IMR-90 (cell line): ENCODE data around the gene CDH12. TPM values are rescaled to one million over a fixed set of nuclear protein-coding genes. Genes with fewer than 3 reads are reported as not detected.

Source experiments
- ATAC-seq: fragments of 200-7000 bp; cut with Tn5 transposase; 2 replicates; pipeline ENCODE4 v1.9.1; 2020; ENCODE audit warnings: low read depth, mild to moderate bottlenecking, moderate library complexity
- BruUV-seq: library from RNA; stranded (reverse); fragments of 400-500 nt; replicated peaks from 2 replicates; lab custom pipeline; 2021; lab: Mats Ljungman, UMichigan
- CTCF ChIA-PET: fragments of 300-600 bp; formaldehyde crosslinking; extraction: SDS; loops from one replicate; lab custom pipeline; 2021; ENCODE audit warnings: antibody characterized with exemption; lab: Yijun Ruan, JAX
- POLR2A ChIA-PET: fragments of 300-600 bp; sonication (Branson Sonifier 250); formaldehyde crosslinking; loops from one replicate; lab custom pipeline; 2022; ENCODE audit warnings: antibody characterized with exemption; ENCODE audit not compliant: unreplicated experiment; lab: Charles Lee
- DNase-seq: peaks from one replicate; pipeline ENCODE4 v3.0.0; 2013
- H2AFZ ChIP-seq: replicated peaks from 2 replicates; pipeline ENCODE3; 2013; ENCODE audit warnings: low read length, mild to moderate bottlenecking; ENCODE audit not compliant: poor library complexity
- H2AK5ac ChIP-seq: 2 replicates; pipeline ENCODE4 v1.6.1; 2013; ENCODE audit warnings: low read depth, low read length, inconsistent platforms
- H2AK9ac ChIP-seq: replicated peaks from 2 replicates; pipeline ENCODE3; 2013; ENCODE audit warnings: mild to moderate bottlenecking, low read depth, low read length, moderate library complexity; ENCODE audit not compliant: poor library complexity
- H2BK120ac ChIP-seq: 2 replicates; pipeline ENCODE4 v1.6.1; 2013; ENCODE audit warnings: low read depth, low read length, inconsistent platforms
- H2BK15ac ChIP-seq: 3 replicates; pipeline ENCODE4 v1.6.1; 2013; ENCODE audit warnings: low read depth, low read length, inconsistent platforms
- H2BK20ac ChIP-seq: 2 replicates; pipeline ENCODE4 v1.6.1; 2013; ENCODE audit warnings: low read depth, mild to moderate bottlenecking, inconsistent platforms, low read length, moderate library complexity
- H2BK5ac ChIP-seq: 2 replicates; pipeline ENCODE4 v1.6.1; 2013; ENCODE audit warnings: mild to moderate bottlenecking, low read depth, low read length, inconsistent platforms; ENCODE audit not compliant: poor library complexity, severe bottlenecking
- H3K14ac ChIP-seq: replicated peaks from 2 replicates; pipeline ENCODE4 v1.6.1; 2013; ENCODE audit warnings: low read depth, low read length, inconsistent platforms
- H3K18ac ChIP-seq: 2 replicates; pipeline ENCODE4 v1.6.1; 2013; ENCODE audit warnings: low read depth, low read length, control low read depth
- H3K23ac ChIP-seq: 2 replicates; pipeline ENCODE4 v1.6.1; 2013; ENCODE audit warnings: low read depth, low read length, inconsistent platforms
- H3K27ac ChIP-seq: 2 replicates; pipeline ENCODE4 v1.5.1; 2013; ENCODE audit warnings: mild to moderate bottlenecking, control low read depth, low read length; ENCODE audit not compliant: insufficient read depth
- H3K27me3 ChIP-seq: 2 replicates; pipeline ENCODE4 v1.6.1; 2013; ENCODE audit warnings: low read length; ENCODE audit not compliant: control insufficient read depth, insufficient read depth
- H3K36me3 ChIP-seq: 2 replicates; pipeline ENCODE4 v1.6.1; 2013; ENCODE audit warnings: low read length, mixed read lengths; ENCODE audit not compliant: control insufficient read depth, insufficient read depth
- H3K4ac ChIP-seq: 2 replicates; pipeline ENCODE4 v1.6.1; 2013; ENCODE audit warnings: low read depth, low read length, inconsistent platforms
- H3K4me1 ChIP-seq: 2 replicates; pipeline ENCODE4 v1.6.1; 2013; ENCODE audit warnings: low read length, mixed read lengths; ENCODE audit not compliant: control insufficient read depth, insufficient read depth
- H3K4me2 ChIP-seq: 2 replicates; pipeline ENCODE4 v1.6.1; 2013; ENCODE audit warnings: low read depth, mild to moderate bottlenecking, control low read depth, low read length, moderate library complexity
- H3K4me3 ChIP-seq: 2 replicates; pipeline ENCODE4 v1.5.1; 2013; ENCODE audit warnings: low read depth, mild to moderate bottlenecking, control low read depth, low read length, moderate library complexity; ENCODE audit not compliant: insufficient read depth
- H3K56ac ChIP-seq: 2 replicates; pipeline ENCODE4 v1.6.1; 2013; ENCODE audit warnings: low read length, inconsistent platforms; ENCODE audit not compliant: insufficient read depth; ENCODE audit errors: extremely low read depth
- H3K79me1 ChIP-seq, 2 experiments: 2 replicates each; pipeline ENCODE4 v1.6.1; 2013; ENCODE audit warnings: low read length in 2 of 2, inconsistent platforms in 1 of 2, low read depth in 1 of 2
- H3K9ac ChIP-seq: 2 replicates; pipeline ENCODE4 v1.6.1; 2013; ENCODE audit warnings: low read depth, low read length, control low read depth
- H3K9me1 ChIP-seq: 2 replicates; pipeline ENCODE4 v1.6.1; 2013; ENCODE audit warnings: low read length, inconsistent platforms; ENCODE audit not compliant: insufficient read depth
- H3K9me3 ChIP-seq: 2 replicates; pipeline ENCODE4 v1.6.1; 2013; ENCODE audit warnings: low read length; ENCODE audit not compliant: control insufficient read depth, insufficient read depth
- H4K20me1 ChIP-seq: 2 replicates; pipeline ENCODE4 v1.6.1; 2013; ENCODE audit warnings: low read length, inconsistent platforms; ENCODE audit not compliant: insufficient read depth
- H4K5ac ChIP-seq: 2 replicates; pipeline ENCODE4 v1.6.1; 2013; ENCODE audit warnings: mild to moderate bottlenecking, low read depth, low read length, control low read depth
- H4K8ac ChIP-seq, 2 experiments: 2 replicates each; pipeline ENCODE4 v1.6.1; 2013; ENCODE audit warnings: low read depth in 2 of 2, low read length in 2 of 2, control low read depth in 1 of 2, inconsistent platforms in 1 of 2
- H4K91ac ChIP-seq: 2 replicates; pipeline ENCODE4 v1.6.1; 2013; ENCODE audit warnings: low read depth, low read length, inconsistent platforms; ENCODE audit not compliant: insufficient read depth
- BHLHE40 ChIP-seq: fragments of 150-350 bp; IDR thresholded peaks from 2 replicates; pipeline ENCODE4 v1.6.1; 2016; ENCODE audit warnings: mild to moderate bottlenecking, low read depth, low read length
- CEBPB ChIP-seq: IDR thresholded peaks from 2 replicates; pipeline ENCODE4 v1.6.1; 2012; ENCODE audit warnings: low read depth, low read length, improper control_type of control experiment
- CHD1 ChIP-seq: IDR thresholded peaks from 2 replicates; pipeline ENCODE4 v1.6.1; 2012; ENCODE audit warnings: low read depth, low read length, improper control_type of control experiment
- FOS ChIP-seq: fragments of 150-350 bp; IDR thresholded peaks from 2 replicates; pipeline ENCODE4 v1.6.1; 2016; ENCODE audit warnings: low read depth, low read length
- MAFK ChIP-seq: IDR thresholded peaks from 2 replicates; pipeline ENCODE4 v1.6.1; 2012; ENCODE audit warnings: low read depth, low read length, improper control_type of control experiment
- MAZ ChIP-seq: IDR thresholded peaks from 2 replicates; pipeline ENCODE4 v1.6.1; 2012; ENCODE audit warnings: low read depth, mild to moderate bottlenecking, low read length, improper control_type of control experiment, moderate library complexity, borderline replicate concordance
- MXI1 ChIP-seq: IDR thresholded peaks from 2 replicates; pipeline ENCODE4 v1.6.1; 2012; ENCODE audit warnings: low read depth, mild to moderate bottlenecking, low read length, moderate library complexity, borderline replicate concordance
- NFE2L2 ChIP-seq: fragments of 150-350 bp; IDR thresholded peaks from 2 replicates; pipeline ENCODE4 v1.6.1; 2016; ENCODE audit warnings: low read depth, mild to moderate bottlenecking, low read length
- POLR2A ChIP-seq: IDR thresholded peaks from 2 replicates; pipeline ENCODE4 v1.6.1; 2012; ENCODE audit warnings: mild to moderate bottlenecking, low read depth, low read length
- RAD21 ChIP-seq: IDR thresholded peaks from 2 replicates; pipeline ENCODE4 v1.6.1; 2012; ENCODE audit warnings: low read length, improper control_type of control experiment
- RCOR1 ChIP-seq: IDR thresholded peaks from 2 replicates; pipeline ENCODE4 v1.6.1; 2012; ENCODE audit warnings: mild to moderate bottlenecking, low read length, improper control_type of control experiment; ENCODE audit not compliant: insufficient replicate concordance
- RFX5 ChIP-seq: IDR thresholded peaks from 2 replicates; pipeline ENCODE4 v1.8.0; 2012; ENCODE audit warnings: low read depth, mild to moderate bottlenecking, low read length, moderate library complexity
- SMC3 ChIP-seq: fragments of 150-350 bp; IDR thresholded peaks from 2 replicates; pipeline ENCODE4 v1.6.1; 2016; ENCODE audit warnings: low read depth, mild to moderate bottlenecking, antibody characterized with exemption, low read length, moderate library complexity
- WGBS, 2 experiments: methylation state at CpG; one replicate each; pipeline versions ENCODE4 v1.1.5 to v1.1.7; 2013; ENCODE audit warnings: missing lambda C conversion rate in 2 of 2; ENCODE audit not compliant: insufficient read length in 1 of 2; ENCODE audit errors: extremely low coverage in 2 of 2; 5-methylcytosine and 5-hydroxymethylcytosine counted together
- dilution Hi-C: fragments of 300-500 bp; cut with HindIII; formaldehyde crosslinking; loops from one replicate; pipeline ENCODE4 v1.14.3; 2018; ENCODE audit warnings: low sequenced_read_pairs; ENCODE audit not compliant: unreplicated experiment
- in situ Hi-C: fragments of 300-500 bp; cut with MboI; formaldehyde crosslinking; loops from 3 replicates; pipeline ENCODE4 v1.14.3; 2019; ENCODE audit warnings: low sequenced_read_pairs, inconsistent platforms, mixed read lengths
- intact Hi-C: fragments of 100-400 bp; cut with micrococcal nuclease; formaldehyde crosslinking; loops from 2 replicates; pipeline ENCODE4 v1.10.0; 2022
- polyA plus RNA-seq, 3 experiments: library from polyadenylated mRNA; depleted of rRNA; stranded (reverse); fragments of >200 nt; gene quantifications; 2 replicates each; pipeline ENCODE4 v1.2.3, GENCODE V29; 2012; ENCODE audit warnings: low replicate concordance in 1 of 3
- total RNA-seq: library from RNA; depleted of rRNA; stranded (reverse); fragments of >200 nt; gene quantifications from 2 replicates; pipeline ENCODE4 v1.2.3, GENCODE V29; 2012
- TF ChIP-seq, protein P1 (sequence below): fragments of 150-350 bp; IDR thresholded peaks from 2 replicates; pipeline ENCODE4 v1.6.1; 2017; ENCODE audit warnings: mild to moderate bottlenecking, antibody characterized with exemption, low read length, low read depth
- TF ChIP-seq, protein P2 (sequence below): fragments of 150-350 bp; IDR thresholded peaks from 2 replicates; pipeline ENCODE4 v1.6.1; 2016; ENCODE audit warnings: low read depth, mild to moderate bottlenecking, low read length, moderate library complexity, borderline replicate concordance
- TF ChIP-seq, protein P3 (sequence below): conservative IDR thresholded peaks from 2 replicates; pipeline ENCODE4 v1.5.1; 2012; ENCODE audit warnings: mild to moderate bottlenecking, low read depth, low read length, improper control_type of control experiment

CDH12 gene
- total and polyA plus RNA-seq, 2 of the 4 experiments (the other 2 are of a cell fraction), result not detected

DNA sequence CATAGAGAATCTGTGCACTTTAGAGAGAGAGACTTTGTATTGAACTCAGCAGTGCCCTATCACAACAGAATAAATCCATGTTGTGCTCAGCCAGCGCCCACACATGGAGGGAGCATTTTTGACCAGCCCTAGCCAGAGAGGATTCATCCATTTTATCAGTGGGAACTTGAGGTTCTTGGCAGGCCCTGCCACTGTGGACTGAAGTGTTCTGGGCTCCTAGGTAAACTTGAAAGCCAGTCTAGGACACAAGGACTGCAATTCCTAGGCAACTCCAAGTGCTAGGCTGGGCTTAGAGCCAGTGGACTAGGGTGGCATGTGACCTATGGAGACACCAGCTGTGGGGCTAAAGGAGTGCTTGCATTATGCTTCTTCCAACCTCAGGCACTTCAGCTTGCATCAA lies 523.5 kb downstream of the CDH12 start:
- POLR2A ChIA-PET, result no interaction called here
- no TSS peak for BruUV-seq
- in situ Hi-C loops, result no loop called here

More for the DNA sequence above, 523.5 kb downstream of the CDH12 start:
- Histone ChIP-seq H3K27me3 (no peaks in the 10 kb centered on the region), H2BK5ac (no peak overlapping the region), H3K9me3 (no peaks in the 10 kb centered on the region), H3K18ac (no peak overlapping the region), H3K79me1 (no peaks in the 10 kb centered on the region), H3K4me1 (no peaks in the 10 kb centered on the region), H3K36me3 (no peaks in the 10 kb centered on the region), H3K56ac (no peak overlapping the region), H4K5ac (no peak overlapping the region), H3K4ac (no peak overlapping the region), H3K4me3 (no peak overlapping the region), H2BK20ac (no peak overlapping the region), H3K27ac (no peak overlapping the region), H2AFZ (no peak overlapping the region), H3K4me2 (no peak overlapping the region), H3K14ac (no peak overlapping the region), H4K91ac (no peak overlapping the region), H2AK5ac (no peak overlapping the region), H3K23ac (no peak overlapping the region), H4K8ac (no peak overlapping the region), H2BK15ac (no peak overlapping the region), H2BK120ac (no peak overlapping the region), H4K20me1 (no peaks in the 10 kb centered on the region), H2AK9ac (no peak overlapping the region), H3K9me1 (no peaks in the 10 kb centered on the region), H3K9ac (no peak overlapping the region)
- ATAC-seq, result no peak
- DNase-seq, result no peak
- TF ChIP-seq, protein P1, sequence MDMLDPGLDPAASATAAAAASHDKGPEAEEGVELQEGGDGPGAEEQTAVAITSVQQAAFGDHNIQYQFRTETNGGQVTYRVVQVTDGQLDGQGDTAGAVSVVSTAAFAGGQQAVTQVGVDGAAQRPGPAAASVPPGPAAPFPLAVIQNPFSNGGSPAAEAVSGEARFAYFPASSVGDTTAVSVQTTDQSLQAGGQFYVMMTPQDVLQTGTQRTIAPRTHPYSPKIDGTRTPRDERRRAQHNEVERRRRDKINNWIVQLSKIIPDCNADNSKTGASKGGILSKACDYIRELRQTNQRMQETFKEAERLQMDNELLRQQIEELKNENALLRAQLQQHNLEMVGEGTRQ, result no peak
- TF ChIP-seq, protein P2, sequence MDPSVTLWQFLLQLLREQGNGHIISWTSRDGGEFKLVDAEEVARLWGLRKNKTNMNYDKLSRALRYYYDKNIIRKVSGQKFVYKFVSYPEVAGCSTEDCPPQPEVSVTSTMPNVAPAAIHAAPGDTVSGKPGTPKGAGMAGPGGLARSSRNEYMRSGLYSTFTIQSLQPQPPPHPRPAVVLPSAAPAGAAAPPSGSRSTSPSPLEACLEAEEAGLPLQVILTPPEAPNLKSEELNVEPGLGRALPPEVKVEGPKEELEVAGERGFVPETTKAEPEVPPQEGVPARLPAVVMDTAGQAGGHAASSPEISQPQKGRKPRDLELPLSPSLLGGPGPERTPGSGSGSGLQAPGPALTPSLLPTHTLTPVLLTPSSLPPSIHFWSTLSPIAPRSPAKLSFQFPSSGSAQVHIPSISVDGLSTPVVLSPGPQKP, result no peak
- no peak for TF ChIP-seq MAFK
- TF ChIP-seq NFE2L2, result no peak
- no peak for TF ChIP-seq RFX5
- TF ChIP-seq CHD1, result no peak
- no peak for TF ChIP-seq SMC3
- no peak for TF ChIP-seq BHLHE40
- TF ChIP-seq, protein P3, sequence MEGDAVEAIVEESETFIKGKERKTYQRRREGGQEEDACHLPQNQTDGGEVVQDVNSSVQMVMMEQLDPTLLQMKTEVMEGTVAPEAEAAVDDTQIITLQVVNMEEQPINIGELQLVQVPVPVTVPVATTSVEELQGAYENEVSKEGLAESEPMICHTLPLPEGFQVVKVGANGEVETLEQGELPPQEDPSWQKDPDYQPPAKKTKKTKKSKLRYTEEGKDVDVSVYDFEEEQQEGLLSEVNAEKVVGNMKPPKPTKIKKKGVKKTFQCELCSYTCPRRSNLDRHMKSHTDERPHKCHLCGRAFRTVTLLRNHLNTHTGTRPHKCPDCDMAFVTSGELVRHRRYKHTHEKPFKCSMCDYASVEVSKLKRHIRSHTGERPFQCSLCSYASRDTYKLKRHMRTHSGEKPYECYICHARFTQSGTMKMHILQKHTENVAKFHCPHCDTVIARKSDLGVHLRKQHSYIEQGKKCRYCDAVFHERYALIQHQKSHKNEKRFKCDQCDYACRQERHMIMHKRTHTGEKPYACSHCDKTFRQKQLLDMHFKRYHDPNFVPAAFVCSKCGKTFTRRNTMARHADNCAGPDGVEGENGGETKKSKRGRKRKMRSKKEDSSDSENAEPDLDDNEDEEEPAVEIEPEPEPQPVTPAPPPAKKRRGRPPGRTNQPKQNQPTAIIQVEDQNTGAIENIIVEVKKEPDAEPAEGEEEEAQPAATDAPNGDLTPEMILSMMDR, result no peak
- no peak for TF ChIP-seq MAZ
- no peak for TF ChIP-seq RAD21
- no peak for TF ChIP-seq FOS
- TF ChIP-seq CEBPB, result no peak
- TF ChIP-seq MXI1, result no peak
- no peak for TF ChIP-seq POLR2A
- TF ChIP-seq RCOR1, result no peak
- CTCF ChIA-PET, result no interaction called here
- dilution Hi-C loops, result no loop called here
- intact Hi-C loops, result no loop called here
- WGBS, 2 experiments, result no CpG with 5 or more reads among the region's 1 CpG
